Subcutaneous abdominal adipose tissue (tissue), 5 donors: ENCODE measurements around the gene KSR2.
"Not testable (repeated sequence)": the region's sequence is repeated elsewhere in the genome, so short reads cannot be mapped to it uniquely, and the experiment has no call there.

Experiments
- H3K27ac ChIP-seq: one replicate; pipeline ENCODE4 v1.7.0; 2013; ENCODE audit warnings: low read depth, mild to moderate bottlenecking, inconsistent platforms, low read length, moderate library complexity
- H3K27me3 ChIP-seq, 5 donors: one replicate each; pipeline ENCODE4 v1.7.0; 2013; ENCODE audit warnings: low read length in 5 of 5, inconsistent platforms in 1 of 5; ENCODE audit not compliant: control insufficient read depth in 5 of 5, insufficient read depth in 4 of 5
- H3K36me3 ChIP-seq, 5 donors: one replicate each; pipeline ENCODE4 v1.7.0; 2013; ENCODE audit warnings: low read length in 5 of 5; ENCODE audit not compliant: control insufficient read depth in 5 of 5, insufficient read depth in 5 of 5
- H3K4me1 ChIP-seq, 5 donors: one replicate each; pipeline ENCODE4 v1.7.0; 2013; ENCODE audit warnings: low read length in 5 of 5, mild to moderate bottlenecking in 3 of 5, moderate library complexity in 1 of 5; ENCODE audit not compliant: control insufficient read depth in 5 of 5, insufficient read depth in 5 of 5
- H3K4me3 ChIP-seq, 5 donors: one replicate each; pipeline ENCODE4 v1.7.0; 2013; ENCODE audit warnings: low read length in 5 of 5, low read depth in 1 of 5
- H3K9ac ChIP-seq, 5 donors: one replicate each; pipeline ENCODE4 v1.7.0; 2013; ENCODE audit warnings: low read length in 5 of 5, mild to moderate bottlenecking in 4 of 5, moderate library complexity in 3 of 5
- H3K9me3 ChIP-seq, 5 donors: one replicate each; pipeline ENCODE4 v1.7.0; 2013; ENCODE audit warnings: low read length in 5 of 5; ENCODE audit not compliant: control insufficient read depth in 5 of 5
- donor health status: healthy.
- donor health status: healthy.
- donor health status: healthy.
- donor health status: healthy.
- donor health status: healthy.

The KSR2 gene

DNA sequence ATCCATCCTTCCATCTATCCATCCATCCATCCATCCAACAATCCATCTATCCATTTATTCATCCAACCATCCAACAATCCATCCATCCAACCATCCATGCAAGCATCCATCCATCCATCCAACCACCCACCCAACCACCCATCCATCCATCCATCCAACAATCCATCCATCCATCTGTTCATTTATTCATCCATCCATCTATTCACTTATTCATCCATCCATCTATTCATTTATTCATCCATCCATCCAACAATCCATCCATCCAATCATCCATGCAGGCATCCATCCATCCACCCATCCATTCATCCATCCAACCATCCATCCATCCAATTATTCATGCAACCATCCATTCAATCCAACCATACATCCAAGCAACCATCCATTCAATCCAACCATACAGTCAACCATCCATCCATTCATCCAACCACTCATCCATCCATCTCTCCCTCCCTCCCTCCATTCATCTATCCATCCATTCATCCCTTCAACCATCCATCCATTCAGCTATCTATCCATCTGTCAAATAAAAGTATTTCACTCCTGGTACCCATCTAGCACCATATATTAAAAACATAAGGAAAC is 86.1 kb downstream of the KSR2 start:
- no peak overlapping the region for H3K9ac ChIP-seq
- H3K4me1 ChIP-seq: peaks cover 0 to 3% (median 0%) of the 10 kb centered on the region in 5 donors
- no peaks in the 10 kb centered on the region for H3K9me3 ChIP-seq
- no peaks in the 10 kb centered on the region for H3K36me3 ChIP-seq
- H3K4me3 ChIP-seq: no peak overlapping the region
- no peak overlapping the region for H3K27ac ChIP-seq
- peaks cover 0 to 5% (median 5%) of the 10 kb centered on the region in 5 donors for H3K27me3 ChIP-seq

DNA sequence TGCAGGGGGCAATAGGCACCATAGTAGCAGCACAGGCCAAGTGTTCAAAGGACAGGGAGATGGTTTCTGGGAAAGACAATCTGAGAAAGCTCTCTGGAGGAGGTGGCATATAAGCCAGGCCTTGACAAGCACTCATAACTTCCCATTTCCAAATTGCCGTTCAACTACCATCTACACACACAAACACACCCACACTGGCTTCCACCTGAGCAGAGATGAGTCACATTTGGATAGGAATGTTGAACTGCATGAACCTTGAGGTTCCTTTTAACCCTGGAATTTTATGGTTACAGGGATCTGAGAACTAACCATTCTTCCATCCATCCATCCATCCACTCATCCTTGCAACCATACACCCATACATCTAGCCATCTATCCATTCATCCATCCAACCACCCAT is 86.6 kb downstream of the KSR2 start:
- H3K27ac ChIP-seq: no peak overlapping the region
- peaks cover 0 to 6% (median 5%) of the 10 kb centered on the region in 5 donors for H3K27me3 ChIP-seq
- H3K4me3 ChIP-seq: no peak overlapping the region
- H3K9ac ChIP-seq: no peak overlapping the region
- no peaks in the 10 kb centered on the region for H3K9me3 ChIP-seq
- H3K4me1 ChIP-seq: peaks cover 0 to 3% (median 0%) of the 10 kb centered on the region in 5 donors
- no peaks in the 10 kb centered on the region for H3K36me3 ChIP-seq

DNA sequence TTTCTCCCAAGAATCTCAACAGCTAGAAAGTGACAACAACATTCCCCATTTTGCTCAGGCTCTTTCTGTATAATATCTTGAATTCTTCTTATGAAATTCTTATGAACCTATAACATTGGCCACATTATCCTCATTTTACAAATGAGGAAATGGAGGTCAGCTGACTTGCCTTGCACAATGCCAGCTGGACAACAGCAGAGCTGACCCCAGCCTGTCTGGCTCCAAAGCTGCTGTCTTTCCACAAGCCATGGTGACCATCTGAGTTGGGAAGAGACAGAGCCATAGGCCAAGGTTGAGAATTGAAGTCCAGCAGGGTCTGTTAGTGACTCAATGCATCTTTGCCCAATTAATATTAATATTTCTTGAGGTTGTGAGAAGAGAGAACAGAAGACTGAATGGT is 87.3 kb downstream of the KSR2 start:
- H3K27ac ChIP-seq: no peak overlapping the region
- H3K36me3 ChIP-seq: no peaks in the 10 kb centered on the region
- H3K4me3 ChIP-seq: no peak overlapping the region
- H3K4me1 ChIP-seq: peaks cover 0 to 3% (median 0%) of the 10 kb centered on the region in 5 donors
- peaks cover 0 to 6% (median 5%) of the 10 kb centered on the region in 5 donors for H3K27me3 ChIP-seq
- no peaks in the 10 kb centered on the region for H3K9me3 ChIP-seq
- H3K9ac ChIP-seq: no peak overlapping the region

DNA sequence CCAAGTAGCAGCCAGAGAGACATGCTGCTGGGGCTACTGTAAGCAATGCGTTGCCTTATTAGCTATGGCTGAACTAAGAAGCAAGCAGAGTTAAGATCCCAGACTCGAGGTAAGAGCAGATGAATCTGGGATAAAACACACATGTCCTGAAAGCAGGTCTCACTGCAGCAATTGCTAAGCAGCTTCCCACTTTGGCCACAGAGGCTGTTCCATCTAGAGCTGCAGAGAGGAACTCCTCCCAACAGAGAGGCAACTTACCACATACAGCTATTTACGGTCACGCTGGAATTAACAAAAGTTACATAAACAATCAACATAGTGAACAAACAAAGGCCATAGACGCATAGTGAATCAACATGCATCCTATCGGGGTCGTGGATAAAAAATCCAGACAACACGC is 90.2 kb downstream of the KSR2 start:
- no peak overlapping the region for H3K4me3 ChIP-seq

DNA sequence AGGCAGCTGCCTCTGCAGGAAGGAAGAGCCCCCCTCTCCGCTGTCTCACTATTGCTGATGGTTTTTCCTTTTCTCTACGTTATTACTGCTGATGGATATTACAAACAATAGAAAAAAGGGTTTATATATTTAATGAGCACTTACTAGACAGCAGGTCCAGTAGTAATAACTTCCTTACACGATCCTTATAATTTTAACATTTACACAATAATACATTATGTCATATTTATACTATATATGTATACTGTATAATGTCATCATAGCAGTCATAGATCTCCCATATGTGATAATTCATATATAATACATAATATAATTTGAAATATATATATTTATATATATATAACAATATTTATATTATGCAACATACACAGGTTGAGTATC is 92.4 kb downstream of the KSR2 start:
- H3K36me3 ChIP-seq: no peaks in the 10 kb centered on the region
- H3K9ac ChIP-seq: no peak overlapping the region
- H3K27ac ChIP-seq: no peak overlapping the region
- H3K27me3 ChIP-seq: peaks cover 6 to 14% (median 12%) of the 10 kb centered on the region in 5 donors
- peaks cover 0 to 11% (median 4%) of the 10 kb centered on the region in 5 donors for H3K4me1 ChIP-seq
- H3K4me3 ChIP-seq: no peak overlapping the region
- H3K9me3 ChIP-seq: no peaks in the 10 kb centered on the region

More for the DNA sequence above, 90.2 kb downstream of the KSR2 start:
- no peaks in the 10 kb centered on the region for H3K36me3 ChIP-seq
- H3K27ac ChIP-seq: no peak overlapping the region
- H3K4me1 ChIP-seq: peaks cover 0 to 9% (median 0%) of the 10 kb centered on the region in 5 donors
- H3K9ac ChIP-seq: no peak overlapping the region
- H3K9me3 ChIP-seq: no peaks in the 10 kb centered on the region
- peaks cover 6 to 14% (median 12%) of the 10 kb centered on the region in 5 donors for H3K27me3 ChIP-seq

DNA sequence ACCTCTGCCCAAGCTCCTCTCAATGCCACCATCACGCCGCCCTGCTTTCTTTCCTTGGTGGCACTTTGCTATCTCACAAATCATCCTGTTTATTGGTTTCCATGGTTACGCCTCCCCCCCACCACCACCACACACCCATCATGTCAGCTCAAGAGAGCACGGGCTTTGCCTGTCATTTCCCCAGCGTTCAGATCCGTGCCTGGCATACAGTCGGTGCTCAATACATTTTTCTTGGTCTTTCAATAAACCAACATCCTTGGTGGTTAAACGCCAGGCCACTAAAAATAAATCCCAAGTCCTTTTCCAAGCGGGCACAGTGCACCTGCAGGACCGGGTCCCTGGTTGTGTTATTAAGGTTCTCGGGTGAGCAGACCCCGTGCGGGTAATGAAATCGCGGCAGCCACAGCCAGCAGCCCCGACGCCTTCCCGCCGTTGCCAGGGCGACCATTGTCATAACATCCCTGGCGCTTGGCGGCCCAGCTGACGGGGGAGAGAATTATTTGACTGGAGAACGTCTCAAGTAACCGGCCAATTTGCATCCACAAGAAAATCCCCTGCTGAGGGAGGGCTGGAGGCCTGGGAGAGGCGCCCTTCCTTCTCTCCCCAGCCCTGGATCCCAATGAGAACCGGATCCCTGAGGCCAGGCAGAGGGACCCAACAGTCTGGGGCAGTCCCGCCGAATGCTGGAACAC is 92.9 kb downstream of the KSR2 start:
- H3K4me3 ChIP-seq: no peak overlapping the region
- no peak overlapping the region for H3K27ac ChIP-seq
- no peaks in the 10 kb centered on the region for H3K36me3 ChIP-seq
- peaks cover 0 to 8% (median 4%) of the 10 kb centered on the region in 5 donors for H3K4me1 ChIP-seq
- peaks cover 6 to 14% (median 12%) of the 10 kb centered on the region in 5 donors for H3K27me3 ChIP-seq
- H3K9me3 ChIP-seq: no peaks in the 10 kb centered on the region
- peak overlapping the region in 1 of 5 donors; percentile 20 for H3K9ac ChIP-seq

DNA sequence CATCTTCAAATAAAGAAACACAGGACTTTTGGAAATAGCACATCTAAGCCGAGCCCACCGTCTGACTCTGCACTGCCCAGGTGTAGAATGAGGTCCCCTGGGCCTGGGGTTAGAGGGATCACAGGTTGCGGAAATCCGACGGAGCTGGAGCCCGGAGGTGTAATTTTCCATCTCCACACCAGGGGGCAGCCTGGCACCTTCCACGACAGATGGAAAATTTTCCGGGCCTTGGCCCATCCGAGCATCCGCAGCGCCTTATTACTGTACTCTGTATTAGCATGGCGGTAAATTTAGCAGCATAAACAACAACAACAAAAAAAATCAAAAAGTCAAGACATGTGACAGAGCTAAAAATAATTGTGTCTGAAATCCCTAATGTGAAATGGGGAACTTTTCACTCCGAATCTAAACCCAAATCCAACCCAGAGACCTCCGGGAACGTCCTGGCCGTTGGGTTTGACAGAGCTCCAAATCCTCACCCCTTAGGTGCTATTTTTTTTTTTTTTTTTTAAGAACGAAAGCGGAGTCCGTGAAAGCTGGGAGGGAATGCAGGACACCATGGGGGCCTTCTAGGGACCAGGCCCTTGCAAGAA is 93.9 kb downstream of the KSR2 start:
- H3K27ac ChIP-seq: no peak overlapping the region
- H3K4me3 ChIP-seq: no peak overlapping the region

DNA sequence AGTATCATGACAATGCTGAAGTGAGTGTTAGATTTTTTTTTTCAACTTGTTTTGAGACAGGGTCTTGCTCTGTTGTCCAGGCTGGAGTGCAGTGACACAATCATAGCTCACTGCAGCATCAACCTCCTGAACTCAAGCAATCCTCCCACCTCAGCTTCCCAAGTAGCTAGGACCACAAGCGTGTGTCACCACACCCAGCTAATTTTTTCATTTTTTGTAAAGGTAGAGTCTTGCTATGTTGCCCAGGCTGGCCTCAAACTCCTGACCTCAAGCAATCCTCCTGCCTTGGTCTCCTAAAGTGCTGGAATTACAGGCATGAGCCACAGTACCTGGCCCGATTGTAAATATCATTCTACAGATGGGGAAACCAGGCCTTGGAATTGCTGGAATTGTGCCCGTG is 94.6 kb downstream of the KSR2 start:
- not testable (repeated sequence) for H3K36me3 ChIP-seq, H3K9ac ChIP-seq, H3K27ac ChIP-seq, H3K4me1 ChIP-seq, H3K9me3 ChIP-seq, H3K4me3 ChIP-seq
- peaks cover 6 to 14% (median 12%) of the 10 kb centered on the region in 5 donors for H3K27me3 ChIP-seq

More for the DNA sequence above, 93.9 kb downstream of the KSR2 start:
- H3K9me3 ChIP-seq: no peaks in the 10 kb centered on the region
- peaks cover 0 to 8% (median 4%) of the 10 kb centered on the region in 5 donors for H3K4me1 ChIP-seq
- no peak overlapping the region for H3K9ac ChIP-seq
- H3K36me3 ChIP-seq: no peaks in the 10 kb centered on the region
- H3K27me3 ChIP-seq: peaks cover 6 to 14% (median 12%) of the 10 kb centered on the region in 5 donors

DNA sequence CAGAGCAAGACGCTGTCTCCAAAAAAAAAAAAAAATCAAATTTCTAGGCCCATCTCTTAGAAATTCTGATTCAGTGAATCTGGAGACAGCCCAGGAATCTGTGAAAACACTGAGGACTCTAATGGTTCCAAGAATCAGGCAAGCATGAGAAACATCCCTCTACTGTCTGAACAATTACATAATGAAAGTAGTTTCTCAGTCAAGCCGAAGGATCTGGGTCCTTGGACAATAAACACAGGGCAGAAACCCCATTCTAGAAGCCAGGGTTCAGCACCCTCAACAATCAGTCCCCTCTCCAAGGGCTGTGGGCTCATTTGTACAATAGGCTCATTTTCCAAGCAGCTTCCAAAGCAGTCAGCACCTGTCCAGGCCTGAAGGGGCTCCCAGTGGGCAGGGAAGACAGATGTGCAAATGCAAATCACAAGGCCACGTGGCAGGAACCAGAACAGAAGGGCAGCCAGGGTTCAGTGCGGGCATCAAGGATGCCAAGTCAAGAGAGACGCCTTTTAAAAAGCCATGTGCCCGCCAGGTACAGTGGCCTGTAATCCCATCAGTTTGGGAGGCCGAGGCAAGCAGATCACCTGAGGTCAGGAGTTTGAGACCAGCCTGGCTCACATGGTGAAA is 96.1 kb downstream of the KSR2 start:
- Histone ChIP-seq H3K27me3 (peaks cover 3 to 10% (median 8%) of the 10 kb centered on the region in 5 donors), H3K9me3 (peaks cover 0 to under 1% (median under 1%) of the 10 kb centered on the region in 5 donors), H3K9ac (no peak overlapping the region), H3K4me1 (peaks cover 0 to 8% (median 4%) of the 10 kb centered on the region in 5 donors), H3K36me3 (no peaks in the 10 kb centered on the region), H3K27ac (no peak overlapping the region), H3K4me3 (no peak overlapping the region)

DNA sequence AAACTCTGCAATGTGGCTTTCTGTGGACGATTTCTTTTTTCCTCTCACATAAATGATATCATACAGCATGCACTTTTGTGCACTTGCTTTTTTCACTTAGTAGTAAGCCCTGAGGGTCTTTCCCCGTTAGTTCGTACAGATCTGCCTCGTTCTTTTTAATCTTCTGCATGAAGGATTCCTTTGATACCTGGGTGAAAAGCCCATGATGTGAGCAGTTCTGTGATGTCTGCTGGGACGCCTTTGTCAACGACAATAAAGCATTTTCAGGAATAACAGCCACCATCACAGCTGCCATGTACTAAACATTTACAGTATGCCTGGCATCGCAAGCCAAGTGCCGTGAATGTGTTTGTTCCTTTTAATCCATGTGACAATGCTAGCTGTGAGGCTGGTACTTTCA is 99.2 kb downstream of the KSR2 start:
- H3K27ac ChIP-seq: no peak overlapping the region
- peaks cover 0 to 1% (median 0%) of the 10 kb centered on the region in 5 donors for H3K27me3 ChIP-seq
- peaks cover 0 to 4% (median 3%) of the 10 kb centered on the region in 5 donors for H3K4me1 ChIP-seq
- no peak overlapping the region for H3K9ac ChIP-seq
- no peak overlapping the region for H3K4me3 ChIP-seq
- peaks cover 0 to 5% (median 2%) of the 10 kb centered on the region in 5 donors for H3K9me3 ChIP-seq
- no peaks in the 10 kb centered on the region for H3K36me3 ChIP-seq
